NCI-H1048 (cell line): ENCODE data around the gene FBXO7.

ENCODE experiments used
- DNase-seq: peaks from one replicate; lab custom pipeline; 2025; lab: John Stamatoyannopoulos, UW

Gene FBXO7

GRCh38 chr22:32531931-32532819 is 57.6 kb downstream of the FBXO7 start:
- no peak for DNase-seq

DNA sequence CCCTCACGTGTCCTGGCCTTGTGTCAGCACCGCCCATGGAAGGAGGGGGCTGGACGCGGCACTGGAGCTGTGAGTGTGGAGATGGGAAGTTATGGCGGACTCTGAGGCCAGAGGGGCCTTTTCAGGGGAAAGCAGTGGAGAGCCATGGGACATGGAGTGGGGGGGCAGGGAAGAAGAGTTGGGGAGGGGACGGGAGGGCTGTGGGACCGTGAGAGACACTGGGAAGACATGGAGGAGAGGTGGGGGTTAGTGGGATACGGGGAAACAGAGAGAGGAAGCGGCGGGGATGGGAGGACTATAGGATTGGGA is 58.2 kb downstream of the FBXO7 start:
- DNase-seq: no peak

- DNase-seq: no peak
Measured at GRCh38 chr22:32533265-32534111, 58.9 kb downstream of the FBXO7 start.

- no peak for DNase-seq
Measured at GRCh38 chr22:32534252-32535235, 59.9 kb downstream of the FBXO7 start.

DNA sequence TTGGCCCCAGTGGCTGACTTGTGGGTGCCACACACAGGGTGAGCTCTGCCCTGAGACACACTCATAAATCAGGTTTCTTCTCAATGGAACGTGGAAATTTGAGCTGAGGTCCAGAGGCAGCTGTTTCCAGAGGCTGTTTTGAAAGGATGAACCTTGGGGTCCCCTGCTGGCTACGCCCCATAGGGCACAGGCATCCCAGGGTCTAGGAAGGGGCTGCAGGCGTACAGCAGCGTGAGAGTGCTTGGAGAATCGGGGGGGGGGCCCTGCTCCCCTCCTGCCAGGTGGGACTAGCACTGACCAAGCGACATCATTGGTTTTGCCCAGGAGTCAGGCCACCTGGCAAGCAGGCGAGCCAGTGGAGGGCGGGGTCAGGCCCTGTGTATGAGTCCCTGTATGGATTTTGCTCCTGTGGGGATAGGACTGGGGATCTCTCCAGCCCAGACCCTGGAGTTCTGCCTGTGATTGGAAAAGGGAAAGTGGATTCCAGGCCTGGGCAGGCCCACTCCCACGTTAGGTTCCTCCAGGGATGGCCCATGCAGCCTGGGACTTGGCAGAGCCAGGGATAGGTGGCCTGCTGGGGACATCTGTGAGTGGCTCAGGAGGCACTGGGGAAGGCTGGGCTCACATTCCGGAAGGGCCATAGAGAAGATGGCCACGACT is 61.0 kb downstream of the FBXO7 start:
- no peak for DNase-seq

- DNase-seq: no peak
Measured at GRCh38 chr22:32536352-32536751, 61.7 kb downstream of the FBXO7 start.

DNA sequence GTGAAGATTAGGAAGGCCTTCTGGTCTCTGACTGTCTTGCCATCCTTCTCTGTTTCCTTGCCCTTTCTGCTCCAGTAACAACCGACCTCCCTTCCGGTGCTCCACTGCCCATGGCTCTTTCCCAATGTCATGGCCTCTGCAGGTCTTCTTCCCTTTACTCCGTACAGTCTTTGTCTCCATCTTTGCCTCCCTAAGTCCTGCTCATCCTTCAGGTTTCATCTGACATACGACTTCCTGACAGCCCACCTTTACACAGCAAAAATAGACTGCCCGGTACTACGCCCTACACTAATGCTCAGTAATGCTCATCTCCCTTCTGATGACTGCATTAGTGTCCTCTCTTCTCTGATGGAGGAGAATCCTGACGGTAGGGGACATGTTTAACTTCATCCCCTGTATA is 63.9 kb downstream of the FBXO7 start:
- DNase-seq: no peak

- DNase-seq: no peak
Measured at GRCh38 chr22:32539631-32540421, 65.2 kb downstream of the FBXO7 start.

- DNase-seq: no peak
Measured at GRCh38 chr22:32541481-32541880, 66.9 kb downstream of the FBXO7 start.

DNA sequence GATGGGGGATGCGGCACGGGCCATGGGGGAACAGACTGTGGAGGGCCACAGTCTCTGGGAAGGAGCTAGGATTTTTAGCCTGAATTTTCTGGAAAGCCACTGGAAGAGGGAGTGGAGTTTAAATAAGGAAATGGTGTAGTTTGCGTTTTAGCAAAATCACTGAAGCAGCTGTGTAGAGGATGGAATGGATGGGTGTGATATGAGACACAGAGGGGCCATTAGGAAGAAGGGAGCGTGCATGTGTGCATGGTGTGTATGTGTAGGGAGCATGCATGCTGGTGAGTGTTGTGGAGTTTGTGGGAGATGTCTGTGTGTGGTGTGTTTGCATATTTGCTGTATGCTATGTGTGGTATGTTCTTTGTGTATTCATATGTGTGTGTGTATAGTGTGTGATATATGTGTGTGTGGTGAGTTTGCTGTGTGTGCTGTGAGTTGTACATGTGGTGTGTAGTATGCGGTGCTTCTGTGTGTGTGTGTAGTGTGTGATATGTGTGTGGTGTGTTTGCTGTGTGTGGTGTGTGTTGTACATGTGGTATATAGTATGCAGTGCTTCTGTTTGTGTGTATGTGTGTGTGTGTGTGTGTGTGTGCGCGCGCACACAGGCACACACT is 67.6 kb downstream of the FBXO7 start:
- no peak for DNase-seq

DNA sequence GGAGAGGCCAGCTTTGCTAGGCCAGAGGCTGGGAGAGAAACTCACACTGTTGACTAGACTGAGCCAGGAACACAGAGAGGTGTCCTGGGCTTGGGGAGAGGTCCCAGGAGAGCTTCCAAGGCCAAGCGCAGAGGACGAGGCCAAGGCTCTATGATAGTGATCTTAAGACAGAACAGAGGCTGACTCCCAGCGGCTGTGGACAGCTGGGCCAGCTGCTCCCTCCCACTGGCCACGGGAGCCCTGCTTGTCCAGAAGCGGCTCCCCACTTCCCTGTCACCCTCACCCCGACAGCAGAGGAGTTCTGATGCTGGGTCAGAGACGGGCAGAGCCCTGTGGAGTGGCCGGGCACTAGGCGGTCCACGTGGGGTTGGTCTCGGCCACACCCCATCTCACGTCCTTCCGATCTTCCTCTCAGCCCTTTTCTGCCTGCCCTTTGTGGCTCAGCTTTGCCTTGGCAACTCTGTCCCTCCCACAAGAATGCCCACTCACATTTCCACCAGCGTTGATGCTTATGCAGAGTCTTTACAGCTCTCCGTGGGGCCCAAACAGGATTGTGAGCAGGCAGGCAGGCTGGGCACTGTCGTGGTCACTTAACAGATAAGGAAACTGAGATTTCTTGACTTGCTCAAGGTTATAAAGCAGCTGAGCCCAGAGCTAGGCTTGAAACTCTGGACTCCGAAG is 68.2 kb downstream of the FBXO7 start:
- DNase-seq: no peak

GRCh38 chr22:32544953-32545558 is 70.4 kb downstream of the FBXO7 start:
- DNase-seq: no peak

GRCh38 chr22:32545801-32546200 is 71.2 kb downstream of the FBXO7 start:
- no peak for DNase-seq

- DNase-seq: no peak
Measured at GRCh38 chr22:32546496-32546895, 71.9 kb downstream of the FBXO7 start.

- DNase-seq: no peak
Measured at GRCh38 chr22:32546935-32547334, 72.3 kb downstream of the FBXO7 start.

- no peak for DNase-seq
Measured at GRCh38 chr22:32548039-32548438, 73.4 kb downstream of the FBXO7 start.
